Upper lobe of left lung (tissue), 6 donors: Measurements from ENCODE around the gene MAML2. TPM values are rescaled to one million over a fixed set of nuclear protein-coding genes. Genes with fewer than 3 reads are reported as not detected.
A peak's percentile ranks its signal among the peaks of the same experiment; 100 is the strongest.

Source experiments
- ATAC-seq, 2 donors: fragments of 200-7000 bp; cut with Tn5 transposase; one replicate each; pipeline ENCODE4 v1.9.1; 2022; ENCODE audit warnings: mild to moderate bottlenecking in 2 of 2, moderate library complexity in 2 of 2; ENCODE audit not compliant: low FRiP score in 2 of 2
- DNase-seq, 2 donors: peaks; one replicate each; pipeline ENCODE4 v3.0.0-alpha.2; 2019 to 2020
- H3K27ac ChIP-seq, 4 donors: fragments of 200-600 bp; sonication (generic); one replicate each; pipeline ENCODE4 v1.5.1; 2016 to 2019
- H3K27me3 ChIP-seq, 4 donors: fragments of 200-600 bp; sonication (generic); one replicate each; pipeline ENCODE4 v1.5.1; 2017 to 2019
- H3K36me3 ChIP-seq, 4 donors: fragments of 200-600 bp; sonication (generic); one replicate each; pipeline ENCODE4 v1.5.1; 2016 to 2019
- H3K4me1 ChIP-seq, 4 donors: fragments of 200-600 bp; sonication (generic); one replicate each; pipeline ENCODE4 v1.5.1; 2018 to 2019
- H3K4me3 ChIP-seq, 4 donors: fragments of 200-600 bp; sonication (generic); one replicate each; pipeline ENCODE4 v1.5.1; 2017 to 2019; ENCODE audit warnings: mild to moderate bottlenecking in 2 of 4, moderate library complexity in 1 of 4
- H3K9me3 ChIP-seq, 4 donors: fragments of 200-600 bp; sonication (generic); one replicate each; pipeline ENCODE4 v1.5.1; 2018 to 2019
- EP300 ChIP-seq, 4 donors: sonication (generic); formaldehyde crosslinking; IDR thresholded peaks; one replicate each; pipeline ENCODE4 v1.5.1; 2017; ENCODE audit warnings: antibody characterized with exemption in 4 of 4, control low read depth in 2 of 4
- POLR2A ChIP-seq, 4 donors: fragments of 450-650 bp; IDR thresholded peaks; one replicate each; pipeline ENCODE4 v1.5.1; 2016 to 2017; ENCODE audit warnings: antibody characterized with exemption in 4 of 4, mild to moderate bottlenecking in 2 of 4
- POLR2AphosphoS5 ChIP-seq, 2 donors: sonication (generic); formaldehyde crosslinking; IDR thresholded peaks; one replicate each; pipeline ENCODE4 v1.5.1; 2017; ENCODE audit warnings: antibody characterized with exemption in 2 of 2
- WGBS, 2 donors: methylation state at CpG; one replicate each; pipeline ENCODE4 v1.1.5; 2017 to 2018; 5-methylcytosine and 5-hydroxymethylcytosine counted together
- total RNA-seq, 6 donors: library from RNA; depleted of rRNA in 4 of 6; stranded (reverse); fragments of >200 nt in 4 of 6; gene quantifications; one replicate each; pipeline versions ENCODE4 v1.1.0 to v1.2.1, GENCODE V29; 2016 to 2021
- TF ChIP-seq, protein P1 (sequence below), 6 experiments: fragments of 450-650 bp in 4 of 6; fragments of 200-600 bp in 2 of 6; sonication (generic) in 2 of 6; IDR thresholded peaks; one replicate each; pipeline ENCODE4 v1.5.1; 2016 to 2019; ENCODE audit warnings: antibody characterized with exemption in 6 of 6
- donor health status: DM: no; HTN: no; CAD: no; lungs with moderate emphysema.
- donor health status: DM: no; HTN: yes; CAD: no; lungs with severe emphysema.

The MAML2 gene
- total RNA-seq, 6 donors from 2014 or later, result 19.5 to 36.6 (median 26.3) TPM

DNA sequence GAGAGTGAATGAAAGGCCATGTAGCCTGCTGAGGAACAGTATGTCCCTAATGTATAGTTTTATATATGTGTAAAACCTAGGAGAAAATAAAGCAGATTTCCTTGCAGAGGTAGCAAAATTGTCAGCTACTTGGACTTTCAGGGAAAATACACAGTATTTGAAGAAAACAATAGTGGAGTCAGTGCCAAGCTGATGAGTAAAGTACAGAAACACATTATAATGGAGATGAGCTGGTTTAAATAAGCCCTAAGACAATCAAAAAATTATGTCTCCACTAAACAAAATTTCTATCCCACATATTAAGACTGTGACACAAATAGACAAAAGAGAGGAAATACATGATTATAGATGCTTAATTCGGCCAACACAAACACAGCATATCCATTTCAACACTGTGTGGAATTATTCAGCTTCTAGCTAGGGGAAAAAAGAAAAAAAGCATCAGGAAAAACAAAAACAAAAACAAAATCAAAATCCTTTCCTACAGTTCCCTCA is 75.9 kb downstream of the MAML2 start:
- DNase-seq (no peak), ATAC-seq (no peak)
- no peak overlapping the region for H3K4me3 ChIP-seq
- 37 to 47% methylated on average over 1 of the region's 1 CpG for WGBS, 2 donors
- H3K4me1 ChIP-seq, result peaks cover 43 to 60% (median 49%) of the 10 kb centered on the region in 4 donors
- no peaks in the 10 kb centered on the region for H3K36me3 ChIP-seq
- TF ChIP-seq, protein P1, sequence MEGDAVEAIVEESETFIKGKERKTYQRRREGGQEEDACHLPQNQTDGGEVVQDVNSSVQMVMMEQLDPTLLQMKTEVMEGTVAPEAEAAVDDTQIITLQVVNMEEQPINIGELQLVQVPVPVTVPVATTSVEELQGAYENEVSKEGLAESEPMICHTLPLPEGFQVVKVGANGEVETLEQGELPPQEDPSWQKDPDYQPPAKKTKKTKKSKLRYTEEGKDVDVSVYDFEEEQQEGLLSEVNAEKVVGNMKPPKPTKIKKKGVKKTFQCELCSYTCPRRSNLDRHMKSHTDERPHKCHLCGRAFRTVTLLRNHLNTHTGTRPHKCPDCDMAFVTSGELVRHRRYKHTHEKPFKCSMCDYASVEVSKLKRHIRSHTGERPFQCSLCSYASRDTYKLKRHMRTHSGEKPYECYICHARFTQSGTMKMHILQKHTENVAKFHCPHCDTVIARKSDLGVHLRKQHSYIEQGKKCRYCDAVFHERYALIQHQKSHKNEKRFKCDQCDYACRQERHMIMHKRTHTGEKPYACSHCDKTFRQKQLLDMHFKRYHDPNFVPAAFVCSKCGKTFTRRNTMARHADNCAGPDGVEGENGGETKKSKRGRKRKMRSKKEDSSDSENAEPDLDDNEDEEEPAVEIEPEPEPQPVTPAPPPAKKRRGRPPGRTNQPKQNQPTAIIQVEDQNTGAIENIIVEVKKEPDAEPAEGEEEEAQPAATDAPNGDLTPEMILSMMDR (IDR thresholded peaks at IDR 0.05), result no peak
- no peaks in the 10 kb centered on the region for H3K27me3 ChIP-seq
- H3K9me3 ChIP-seq, result no peaks in the 10 kb centered on the region
- H3K27ac ChIP-seq, result peak overlapping the region; percentile 50 to 76 (median 68)

DNA sequence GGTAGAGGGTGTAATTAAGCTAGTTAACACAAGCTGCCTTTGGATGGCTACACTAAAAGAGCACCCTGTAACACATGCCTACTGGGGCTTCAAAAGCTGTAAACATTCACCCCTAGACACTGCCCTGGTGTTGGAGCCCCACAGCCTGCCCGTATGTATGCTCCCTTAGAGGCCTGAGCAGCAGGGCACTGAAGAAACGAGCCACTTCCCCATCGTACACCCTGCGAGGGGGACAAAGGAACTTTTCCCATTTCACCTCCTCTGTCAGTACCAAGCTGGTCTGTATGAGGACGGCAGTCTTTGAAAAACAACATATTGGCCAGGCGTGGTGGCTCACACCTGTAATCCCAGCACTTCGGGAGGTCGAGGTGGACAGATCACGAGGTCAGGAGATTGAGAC is 77.0 kb downstream of the MAML2 start:
- Histone ChIP-seq H3K4me3 (no peak overlapping the region), H3K27me3 (no peaks in the 10 kb centered on the region), H3K9me3 (no peaks in the 10 kb centered on the region), H3K4me1 (peaks cover 43 to 60% (median 48%) of the 10 kb centered on the region in 4 donors), H3K36me3 (no peaks in the 10 kb centered on the region), H3K27ac (peak overlapping the region in 3 of 4 donors; percentile 45 to 79 (median 70))
- DNase-seq (no peak), ATAC-seq (no peak)
- TF ChIP-seq EP300 (IDR thresholded peaks at IDR 0.05) (no peak), POLR2A (IDR thresholded peaks at IDR 0.05) (no peak), POLR2AphosphoS5 (IDR thresholded peaks at IDR 0.05) (no peak)
- TF ChIP-seq, protein P1 (IDR thresholded peaks at IDR 0.05), result no peak
- WGBS, 2 donors, result 80 to 94% methylated on average over 7 to 9 of the region's 9 CpGs

DNA sequence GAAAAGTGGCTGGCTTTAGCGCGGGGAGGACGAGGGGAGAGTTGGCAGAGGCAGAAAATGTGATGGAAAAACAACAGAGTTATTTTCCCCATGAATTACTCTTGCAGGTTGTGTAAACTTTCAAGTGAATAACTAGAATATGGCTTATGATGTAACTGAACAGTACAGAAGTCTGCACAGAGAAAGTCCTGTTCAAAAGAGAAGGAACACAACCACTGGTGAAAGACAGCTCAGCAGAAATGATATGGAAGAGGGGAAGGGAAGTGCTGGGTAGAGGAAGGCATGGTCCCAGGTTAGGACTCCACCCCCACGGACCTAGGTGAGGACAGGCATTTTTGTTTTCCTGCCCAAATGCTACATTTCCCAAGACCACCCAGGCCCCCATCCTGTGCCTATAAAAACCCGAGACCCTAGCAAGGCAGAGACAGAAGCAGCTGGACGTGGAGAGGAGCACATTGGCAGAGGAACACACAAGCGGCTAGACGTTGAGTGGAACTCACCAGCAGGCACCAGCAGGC is 77.7 kb downstream of the MAML2 start:
- Histone ChIP-seq H3K4me3 (no peak overlapping the region), H3K4me1 (peaks cover 45 to 61% (median 48%) of the 10 kb centered on the region in 4 donors), H3K27me3 (no peaks in the 10 kb centered on the region), H3K27ac (peak overlapping the region; percentile 38 to 79 (median 58)), H3K36me3 (no peaks in the 10 kb centered on the region), H3K9me3 (no peaks in the 10 kb centered on the region)
- 72 to 73% methylated on average over 5 to 8 of the region's 8 CpGs for WGBS, 2 donors
- peak in 1 of 2 donors; percentile 41 for ATAC-seq
- DNase-seq, result no peak
- TF ChIP-seq, protein P1 (IDR thresholded peaks at IDR 0.05), result no peak
- TF ChIP-seq EP300 (IDR thresholded peaks at IDR 0.05) (no peak), POLR2A (IDR thresholded peaks at IDR 0.05) (no peak), POLR2AphosphoS5 (IDR thresholded peaks at IDR 0.05) (no peak)

DNA sequence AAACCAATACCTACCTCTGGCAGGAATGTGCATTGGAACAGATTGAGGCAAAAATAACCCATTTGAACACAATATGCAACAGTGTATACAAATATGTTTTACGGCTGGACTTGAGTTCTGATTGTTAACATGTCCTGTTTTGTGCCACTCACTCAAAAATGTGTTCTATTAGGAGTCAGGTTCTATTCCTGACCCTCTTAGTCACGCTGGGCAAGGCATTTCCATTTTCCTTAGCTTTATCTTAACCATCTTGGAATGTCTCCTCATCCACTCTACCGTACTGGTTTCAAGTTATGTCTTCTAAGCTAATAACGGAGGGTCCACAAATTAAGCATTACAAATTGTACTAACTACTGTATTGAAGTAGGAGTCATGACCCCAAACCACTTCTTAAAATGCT is 78.6 kb downstream of the MAML2 start:
- TF ChIP-seq, protein P1 (IDR thresholded peaks at IDR 0.05), result no peak
- TF ChIP-seq EP300 (IDR thresholded peaks at IDR 0.05) (no peak), POLR2AphosphoS5 (IDR thresholded peaks at IDR 0.05) (no peak), POLR2A (IDR thresholded peaks at IDR 0.05) (no peak)
- Histone ChIP-seq H3K9me3 (no peaks in the 10 kb centered on the region), H3K36me3 (no peaks in the 10 kb centered on the region), H3K4me3 (no peak overlapping the region), H3K4me1 (peaks cover 53 to 69% (median 55%) of the 10 kb centered on the region in 4 donors), H3K27me3 (no peaks in the 10 kb centered on the region), H3K27ac (peak overlapping the region; percentile 45 to 79 (median 67))
- ATAC-seq, result no peak
- 66 to 69% methylated on average over 4 of the region's 4 CpGs for WGBS, 2 donors
- DNase-seq, result no peak

DNA sequence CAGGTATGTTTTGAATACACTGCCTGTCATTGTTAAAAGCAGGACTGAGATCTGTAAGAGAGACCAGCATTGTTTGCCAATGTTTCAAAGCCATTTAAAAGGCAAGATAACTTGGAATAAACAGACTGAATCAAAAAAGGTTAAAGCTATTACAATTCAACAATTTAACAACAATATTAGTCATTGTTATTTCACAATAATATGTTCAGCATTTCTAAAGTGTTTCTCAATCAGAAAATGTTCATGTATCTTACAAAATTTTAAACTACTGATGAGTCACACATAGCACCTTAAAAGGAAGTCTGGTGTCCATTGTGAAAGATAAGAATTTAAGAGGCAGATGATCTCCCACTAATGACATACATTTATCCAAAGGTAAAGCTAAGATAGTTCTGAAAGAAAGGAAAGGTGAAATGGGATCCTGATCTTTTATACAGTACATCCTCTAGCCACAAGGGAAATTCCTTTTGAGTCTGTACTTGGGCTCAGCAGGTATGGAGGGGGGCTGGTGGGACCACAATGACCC is 79.7 kb downstream of the MAML2 start:
- no peaks in the 10 kb centered on the region for H3K27me3 ChIP-seq
- H3K4me1 ChIP-seq, result peaks cover 64 to 78% (median 66%) of the 10 kb centered on the region in 4 donors
- H3K4me3 ChIP-seq, result no peak overlapping the region
- TF ChIP-seq POLR2A (IDR thresholded peaks at IDR 0.05) (no peak), POLR2AphosphoS5 (IDR thresholded peaks at IDR 0.05) (peak in 1 of 2 donors; percentile 67), EP300 (IDR thresholded peaks at IDR 0.05) (peak in 1 of 4 donors; percentile 52)
- TF ChIP-seq, protein P1 (IDR thresholded peaks at IDR 0.05), result peak in 2 of 6 experiments; percentile 10 to 17
- peak overlapping the region; percentile 45 to 79 (median 67) for H3K27ac ChIP-seq
- H3K9me3 ChIP-seq, result no peaks in the 10 kb centered on the region
- ATAC-seq, result peak in 1 of 2 donors; percentile 79
- H3K36me3 ChIP-seq, result no peaks in the 10 kb centered on the region
- no peak for DNase-seq
